ENCODE measurements around the gene MS4A14. TPM values are rescaled to one million over a fixed set of nuclear protein-coding genes. Genes with fewer than 3 reads are reported as not detected.

MS4A14 gene
- total RNA-seq, 1 experiment from 2014 or later, result not detected

- H3K9me3 ChIP-seq (ENCODE audit: low read depth, low read length, poor library complexity, severe bottlenecking), result no peaks in the 10 kb centered on the region
- no peak for DNase-seq (ENCODE audit: low spot score)
- ChIA-PET CTCF (no interaction called here), POLR2A (ENCODE audit: low non-redundant PET) (no interaction called here)
- no peak overlapping the region for H3K4me3 ChIP-seq (ENCODE audit: low read depth, low read length, poor library complexity, severe bottlenecking)
- TF ChIP-seq, protein P1, sequence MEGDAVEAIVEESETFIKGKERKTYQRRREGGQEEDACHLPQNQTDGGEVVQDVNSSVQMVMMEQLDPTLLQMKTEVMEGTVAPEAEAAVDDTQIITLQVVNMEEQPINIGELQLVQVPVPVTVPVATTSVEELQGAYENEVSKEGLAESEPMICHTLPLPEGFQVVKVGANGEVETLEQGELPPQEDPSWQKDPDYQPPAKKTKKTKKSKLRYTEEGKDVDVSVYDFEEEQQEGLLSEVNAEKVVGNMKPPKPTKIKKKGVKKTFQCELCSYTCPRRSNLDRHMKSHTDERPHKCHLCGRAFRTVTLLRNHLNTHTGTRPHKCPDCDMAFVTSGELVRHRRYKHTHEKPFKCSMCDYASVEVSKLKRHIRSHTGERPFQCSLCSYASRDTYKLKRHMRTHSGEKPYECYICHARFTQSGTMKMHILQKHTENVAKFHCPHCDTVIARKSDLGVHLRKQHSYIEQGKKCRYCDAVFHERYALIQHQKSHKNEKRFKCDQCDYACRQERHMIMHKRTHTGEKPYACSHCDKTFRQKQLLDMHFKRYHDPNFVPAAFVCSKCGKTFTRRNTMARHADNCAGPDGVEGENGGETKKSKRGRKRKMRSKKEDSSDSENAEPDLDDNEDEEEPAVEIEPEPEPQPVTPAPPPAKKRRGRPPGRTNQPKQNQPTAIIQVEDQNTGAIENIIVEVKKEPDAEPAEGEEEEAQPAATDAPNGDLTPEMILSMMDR (conservative IDR thresholded peaks at IDR 0.05; ENCODE audit: low read depth, low read length), result no peak
- TF ChIP-seq EZH2 (IDR thresholded peaks at IDR 0.05; ENCODE audit: borderline replicate concordance, low read depth, low read length, poor library complexity, severe bottlenecking), result no peak
- no peaks in the 10 kb centered on the region for H3K4me1 ChIP-seq (ENCODE audit: insufficient read depth, low read length, poor library complexity, severe bottlenecking)
- intact Hi-C loops (cut with micrococcal nuclease; ENCODE audit: unreplicated experiment), result no loop called here
- H3K27me3 ChIP-seq (replicated peaks; ENCODE audit: insufficient read depth, low read depth, low read length, poor library complexity), result peaks cover 8% of the 10 kb centered on the region
- H3K27ac ChIP-seq (ENCODE audit: low read depth, low read length, poor library complexity, severe bottlenecking), result no peak overlapping the region
- H3K36me3 ChIP-seq (ENCODE audit: insufficient read depth, low read length, poor library complexity, severe bottlenecking), result no peaks in the 10 kb centered on the region
- BruUV-seq (replicated peaks), result no TSS peak
These were observed 46.3 kb upstream of the MS4A14 start for GRCh38 chr11:60349990-60350389.

DNA sequence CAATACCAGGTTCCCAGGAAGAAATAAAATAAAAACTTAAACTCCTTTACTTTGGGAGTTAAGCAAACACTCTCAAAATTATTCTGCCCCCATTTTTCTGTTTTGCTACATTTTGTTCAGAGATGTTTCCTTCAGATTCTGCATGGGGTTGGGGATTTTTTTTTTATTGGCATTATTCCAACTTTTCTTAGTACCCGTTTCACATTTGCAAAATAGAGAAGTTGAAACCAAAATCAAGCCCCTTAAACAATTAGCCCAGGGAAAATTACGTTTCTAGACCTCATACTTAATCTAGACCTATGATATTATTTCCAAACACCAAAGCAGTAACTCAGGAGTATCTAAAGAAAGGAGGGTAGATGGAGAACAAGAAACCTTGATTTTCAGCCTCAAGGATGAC is 38.5 kb upstream of the MS4A14 start:
- POLR2A ChIA-PET (ENCODE audit: low non-redundant PET), result no interaction called here
- CTCF ChIA-PET, result no interaction called here
- no TSS peak for BruUV-seq (replicated peaks)

GRCh38 chr11:60360621-60361020 is 35.6 kb upstream of the MS4A14 start:
- intact Hi-C loops (cut with micrococcal nuclease; ENCODE audit: unreplicated experiment), result loop anchor here (5.0 kb wide), 1 partner anchor 127 kb away; no protein-coding TSS in a partner anchor
- Histone ChIP-seq H3K36me3 (ENCODE audit: insufficient read depth, low read length, poor library complexity, severe bottlenecking) (no peaks in the 10 kb centered on the region), H3K4me3 (ENCODE audit: low read depth, low read length, poor library complexity, severe bottlenecking) (no peak overlapping the region), H3K9me3 (ENCODE audit: low read depth, low read length, poor library complexity, severe bottlenecking) (no peaks in the 10 kb centered on the region), H3K4me1 (ENCODE audit: insufficient read depth, low read length, poor library complexity, severe bottlenecking) (no peaks in the 10 kb centered on the region), H3K27ac (ENCODE audit: low read depth, low read length, poor library complexity, severe bottlenecking) (no peak overlapping the region), H3K27me3 (replicated peaks; ENCODE audit: insufficient read depth, low read depth, low read length, poor library complexity) (peaks cover 17% of the 10 kb centered on the region)
- ChIA-PET CTCF (no interaction called here), POLR2A (ENCODE audit: low non-redundant PET) (no interaction called here)
- no peak for DNase-seq (ENCODE audit: low spot score)
- TF ChIP-seq, protein P1 (conservative IDR thresholded peaks at IDR 0.05; ENCODE audit: low read depth, low read length), result no peak
- no peak for TF ChIP-seq EZH2 (IDR thresholded peaks at IDR 0.05; ENCODE audit: borderline replicate concordance, low read depth, low read length, poor library complexity, severe bottlenecking)
- no TSS peak for BruUV-seq (replicated peaks)

More for the DNA sequence above, 38.5 kb upstream of the MS4A14 start:
- TF ChIP-seq, protein P1 (conservative IDR thresholded peaks at IDR 0.05; ENCODE audit: low read depth, low read length), result no peak
- no peak for TF ChIP-seq EZH2 (IDR thresholded peaks at IDR 0.05; ENCODE audit: borderline replicate concordance, low read depth, low read length, poor library complexity, severe bottlenecking)
- Histone ChIP-seq H3K27me3 (replicated peaks; ENCODE audit: insufficient read depth, low read depth, low read length, poor library complexity) (no peaks in the 10 kb centered on the region), H3K4me1 (ENCODE audit: insufficient read depth, low read length, poor library complexity, severe bottlenecking) (no peaks in the 10 kb centered on the region), H3K4me3 (ENCODE audit: low read depth, low read length, poor library complexity, severe bottlenecking) (no peak overlapping the region), H3K9me3 (ENCODE audit: low read depth, low read length, poor library complexity, severe bottlenecking) (no peaks in the 10 kb centered on the region), H3K36me3 (ENCODE audit: insufficient read depth, low read length, poor library complexity, severe bottlenecking) (no peaks in the 10 kb centered on the region), H3K27ac (ENCODE audit: low read depth, low read length, poor library complexity, severe bottlenecking) (no peak overlapping the region)
- intact Hi-C loops (cut with micrococcal nuclease; ENCODE audit: unreplicated experiment), result no loop called here
- DNase-seq (ENCODE audit: low spot score), result no peak
